ENCODE measurements around the gene PTGER1.

The PTGER1 gene

GRCh38 chr19:14496029-14496833, 21.1 kb upstream of the PTGER1 start, which contains the start of gene GIPC1:
TSS of gene GIPC1 (minus strand) at chr19:14496127. CDS start at chr19:14482976, 13,151 bp downstream.
- Histone ChIP-seq H3K9me3 (ENCODE audit: insufficient read depth, low read length) (no peaks in the 10 kb centered on the region), H3K79me2 (ENCODE audit: low read length) (no peaks in the 10 kb centered on the region), H3K27me3 (ENCODE audit: low read depth, low read length) (0 out of 2 replicates have a peak, but pooled peaks cover 7% of the 10 kb centered on the region), H4K20me1 (ENCODE audit: insufficient read depth, low read length) (no peaks in the 10 kb centered on the region), H3K4me3 (ENCODE audit: low read length) (peak within 1 kb of the TSS; percentile 80), H3K4me1 (ENCODE audit: low read length) (peaks cover 7% of the 10 kb centered on the region), H2AFZ (ENCODE audit: low read depth, low read length) (peak within 1 kb of the TSS; percentile 63; the same call in 1 of the 2 replicates), H3K27ac (ENCODE audit: low read length) (no peak within 1 kb of the TSS), H3K36me3 (replicated peaks; ENCODE audit: low read depth, low read length) (no peaks in the 10 kb centered on the region), H3K4me2 (ENCODE audit: low read length) (peak within 1 kb of the TSS; percentile 87), H3K9ac (ENCODE audit: low read length) (peak within 1 kb of the TSS; percentile 53)
- no peak for TF ChIP-seq CTCF (IDR thresholded peaks at IDR 0.05; ENCODE audit: low read depth, low read length)
- no peak for TF ChIP-seq EZH2phosphoT487 (IDR thresholded peaks at IDR 0.05; ENCODE audit: low read depth)

GRCh38 chr19:14495672-14496028, 20.5 kb upstream of the PTGER1 start:
- H4K20me1 ChIP-seq (ENCODE audit: insufficient read depth, low read length) = no peaks in the 10 kb centered on the region
- no peaks in the 10 kb centered on the region for H3K9me3 ChIP-seq (ENCODE audit: insufficient read depth, low read length)
- TF ChIP-seq EZH2phosphoT487 (IDR thresholded peaks at IDR 0.05; ENCODE audit: low read depth) (no peak), CTCF (IDR thresholded peaks at IDR 0.05; ENCODE audit: low read depth, low read length) (no peak)
- H2AFZ ChIP-seq (ENCODE audit: low read depth, low read length) = no peak overlapping the region
- H3K4me1 ChIP-seq (ENCODE audit: low read length) = peaks cover 7% of the 10 kb centered on the region
- no peak overlapping the region for H3K27ac ChIP-seq (ENCODE audit: low read length)
- no peaks in the 10 kb centered on the region for H3K79me2 ChIP-seq (ENCODE audit: low read length)
- 0 out of 2 replicates have a peak, but pooled peaks cover 7% of the 10 kb centered on the region for H3K27me3 ChIP-seq (ENCODE audit: low read depth, low read length)
- peak overlapping the region; percentile 87 for H3K4me2 ChIP-seq (ENCODE audit: low read length)
- peak overlapping the region; percentile 80 for H3K4me3 ChIP-seq (ENCODE audit: low read length)
- H3K9ac ChIP-seq (ENCODE audit: low read length) = peak overlapping the region; percentile 53
- no peaks in the 10 kb centered on the region for H3K36me3 ChIP-seq (replicated peaks; ENCODE audit: low read depth, low read length)

GRCh38 chr19:14494910-14495671, 19.9 kb upstream of the PTGER1 start:
- H3K4me3 ChIP-seq (ENCODE audit: low read length) = peak overlapping the region; percentile 80
- H3K9ac ChIP-seq (ENCODE audit: low read length) = peak overlapping the region; percentile 53
- peaks cover 7% of the 10 kb centered on the region for H3K4me1 ChIP-seq (ENCODE audit: low read length)
- H2AFZ ChIP-seq (ENCODE audit: low read depth, low read length) = no peak overlapping the region
- no peak overlapping the region for H3K27ac ChIP-seq (ENCODE audit: low read length)
- H3K4me2 ChIP-seq (ENCODE audit: low read length) = peak overlapping the region; percentile 87
- no peaks in the 10 kb centered on the region for H3K36me3 ChIP-seq (replicated peaks; ENCODE audit: low read depth, low read length)
- H4K20me1 ChIP-seq (ENCODE audit: insufficient read depth, low read length) = no peaks in the 10 kb centered on the region
- no peak for TF ChIP-seq EZH2phosphoT487 (IDR thresholded peaks at IDR 0.05; ENCODE audit: low read depth)
- no peak for TF ChIP-seq CTCF (IDR thresholded peaks at IDR 0.05; ENCODE audit: low read depth, low read length)
- no peaks in the 10 kb centered on the region for H3K79me2 ChIP-seq (ENCODE audit: low read length)
- H3K27me3 ChIP-seq (ENCODE audit: low read depth, low read length) = 0 out of 2 replicates have a peak, but pooled peaks cover 7% of the 10 kb centered on the region
- H3K9me3 ChIP-seq (ENCODE audit: insufficient read depth, low read length) = no peaks in the 10 kb centered on the region

- Histone ChIP-seq H3K4me3 (ENCODE audit: low read length) (no peak overlapping the region), H2AFZ (ENCODE audit: low read depth, low read length) (no peak overlapping the region), H3K9me3 (ENCODE audit: insufficient read depth, low read length) (no peaks in the 10 kb centered on the region), H3K9ac (ENCODE audit: low read length) (no peak overlapping the region), H3K27ac (ENCODE audit: low read length) (no peak overlapping the region), H3K27me3 (ENCODE audit: low read depth, low read length) (0 out of 2 replicates have a peak, but pooled peaks cover 7% of the 10 kb centered on the region), H3K36me3 (replicated peaks; ENCODE audit: low read depth, low read length) (no peaks in the 10 kb centered on the region), H3K4me1 (ENCODE audit: low read length) (peaks cover 7% of the 10 kb centered on the region), H4K20me1 (ENCODE audit: insufficient read depth, low read length) (no peaks in the 10 kb centered on the region), H3K4me2 (ENCODE audit: low read length) (no peak overlapping the region), H3K79me2 (ENCODE audit: low read length) (no peaks in the 10 kb centered on the region)
- TF ChIP-seq CTCF (IDR thresholded peaks at IDR 0.05; ENCODE audit: low read depth, low read length) = no peak
- no peak for TF ChIP-seq EZH2phosphoT487 (IDR thresholded peaks at IDR 0.05; ENCODE audit: low read depth)
Measured at GRCh38 chr19:14494411-14494810, 19.3 kb upstream of the PTGER1 start.

Data from OCI-LY3 (cell line).